Glutamatergic neuron (in vitro differentiated cells): ENCODE results near the gene DHX58. TPM values are rescaled to one million over a fixed set of nuclear protein-coding genes. Genes with fewer than 3 reads are reported as not detected.

Experiments
- DNase-seq: peaks from one replicate; pipeline ENCODE4 v3.0.0; 2022
- H3K27ac Mint-ChIP-seq: one replicate; pipeline ENCODE4 v1.8.0; 2020; ENCODE audit warnings: mild to moderate bottlenecking, mixed read lengths, inconsistent platforms; ENCODE audit not compliant: unreplicated experiment
- H3K27me3 Mint-ChIP-seq: one replicate; pipeline ENCODE4 v1.8.0; 2020; ENCODE audit warnings: mild to moderate bottlenecking, moderate library complexity, mixed read lengths, inconsistent platforms; ENCODE audit not compliant: unreplicated experiment
- H3K36me3 Mint-ChIP-seq: one replicate; pipeline ENCODE4 v1.8.0; 2020; ENCODE audit warnings: mild to moderate bottlenecking, mixed read lengths, inconsistent platforms; ENCODE audit not compliant: unreplicated experiment
- H3K4me1 Mint-ChIP-seq: one replicate; pipeline ENCODE4 v1.8.0; 2020; ENCODE audit warnings: mild to moderate bottlenecking, low read depth, mixed read lengths, inconsistent platforms; ENCODE audit not compliant: unreplicated experiment
- H3K4me3 Mint-ChIP-seq: one replicate; pipeline ENCODE4 v1.8.0; 2020; ENCODE audit warnings: mild to moderate bottlenecking, mixed read lengths, inconsistent platforms; ENCODE audit not compliant: unreplicated experiment
- H3K9me3 Mint-ChIP-seq: one replicate; pipeline ENCODE4 v1.8.0; 2020; ENCODE audit warnings: mild to moderate bottlenecking, moderate library complexity, mixed read lengths, inconsistent platforms; ENCODE audit not compliant: unreplicated experiment
- total RNA-seq: library from RNA; stranded (reverse); fragmentation: NEBNext Ultra II Directional; extraction: Animal tissue kit (Norgen Biotek cat#: 25700); gene quantifications from one replicate; pipeline ENCODE4 v1.2.1, GENCODE V29; 2021; ENCODE audit not compliant: unreplicated experiment
- TF ChIP-seq, protein P1 (sequence below): fragments of 200-600 bp; sonication (generic); IDR thresholded peaks from one replicate; pipeline ENCODE4 v1.5.0; 2021; ENCODE audit not compliant: partially characterized antibody, unreplicated experiment

Gene DHX58
- total RNA-seq, 1 donor from 2014 or later: 0.42 TPM

DNA sequence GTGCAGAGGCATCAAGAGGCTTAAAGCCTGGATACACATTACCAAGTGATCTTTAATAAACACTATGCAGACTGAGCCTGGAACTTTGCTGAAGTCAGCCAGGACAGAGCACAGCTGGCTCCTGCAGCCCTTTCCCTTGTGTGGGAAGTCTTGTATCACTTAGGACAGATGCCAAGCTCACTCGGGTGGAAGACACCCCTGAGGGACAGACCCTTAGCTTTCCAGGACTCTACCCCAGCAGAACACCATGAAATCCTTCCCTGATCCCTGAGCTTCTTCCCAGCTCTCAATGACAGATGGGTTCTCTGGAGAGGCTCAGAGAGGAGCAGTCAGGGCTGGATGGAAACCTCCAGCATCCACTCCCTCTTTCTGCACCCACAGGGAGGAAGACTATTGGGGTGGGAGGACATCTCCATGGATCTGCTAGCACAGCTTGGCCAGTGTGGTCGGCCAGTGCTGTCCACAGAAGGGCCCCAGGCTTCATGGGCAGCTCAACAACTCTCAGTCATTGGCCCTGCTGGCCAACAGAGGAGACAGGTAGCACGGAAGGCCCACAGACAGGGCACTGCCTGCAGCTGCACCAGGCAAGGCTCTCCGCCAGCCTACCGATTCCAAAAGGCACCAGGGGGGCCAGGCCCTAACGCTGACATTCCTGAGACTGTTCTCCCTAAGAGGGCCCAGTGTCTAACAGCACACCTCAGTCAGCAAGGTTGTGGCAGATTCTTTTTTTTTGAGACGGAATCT is 26.4 kb upstream of the DHX58 start:
- no peak for DNase-seq
- peaks cover under 1% of the 10 kb centered on the region for H3K27me3 Mint-ChIP-seq
- peaks cover 24% of the 10 kb centered on the region for H3K4me1 Mint-ChIP-seq
- H3K4me3 Mint-ChIP-seq: no peak overlapping the region
- H3K27ac Mint-ChIP-seq: peak overlapping the region; percentile 64
- H3K9me3 Mint-ChIP-seq: no peaks in the 10 kb centered on the region
- no peaks in the 10 kb centered on the region for H3K36me3 Mint-ChIP-seq
- TF ChIP-seq, protein P1, sequence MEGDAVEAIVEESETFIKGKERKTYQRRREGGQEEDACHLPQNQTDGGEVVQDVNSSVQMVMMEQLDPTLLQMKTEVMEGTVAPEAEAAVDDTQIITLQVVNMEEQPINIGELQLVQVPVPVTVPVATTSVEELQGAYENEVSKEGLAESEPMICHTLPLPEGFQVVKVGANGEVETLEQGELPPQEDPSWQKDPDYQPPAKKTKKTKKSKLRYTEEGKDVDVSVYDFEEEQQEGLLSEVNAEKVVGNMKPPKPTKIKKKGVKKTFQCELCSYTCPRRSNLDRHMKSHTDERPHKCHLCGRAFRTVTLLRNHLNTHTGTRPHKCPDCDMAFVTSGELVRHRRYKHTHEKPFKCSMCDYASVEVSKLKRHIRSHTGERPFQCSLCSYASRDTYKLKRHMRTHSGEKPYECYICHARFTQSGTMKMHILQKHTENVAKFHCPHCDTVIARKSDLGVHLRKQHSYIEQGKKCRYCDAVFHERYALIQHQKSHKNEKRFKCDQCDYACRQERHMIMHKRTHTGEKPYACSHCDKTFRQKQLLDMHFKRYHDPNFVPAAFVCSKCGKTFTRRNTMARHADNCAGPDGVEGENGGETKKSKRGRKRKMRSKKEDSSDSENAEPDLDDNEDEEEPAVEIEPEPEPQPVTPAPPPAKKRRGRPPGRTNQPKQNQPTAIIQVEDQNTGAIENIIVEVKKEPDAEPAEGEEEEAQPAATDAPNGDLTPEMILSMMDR: no peak

DNA sequence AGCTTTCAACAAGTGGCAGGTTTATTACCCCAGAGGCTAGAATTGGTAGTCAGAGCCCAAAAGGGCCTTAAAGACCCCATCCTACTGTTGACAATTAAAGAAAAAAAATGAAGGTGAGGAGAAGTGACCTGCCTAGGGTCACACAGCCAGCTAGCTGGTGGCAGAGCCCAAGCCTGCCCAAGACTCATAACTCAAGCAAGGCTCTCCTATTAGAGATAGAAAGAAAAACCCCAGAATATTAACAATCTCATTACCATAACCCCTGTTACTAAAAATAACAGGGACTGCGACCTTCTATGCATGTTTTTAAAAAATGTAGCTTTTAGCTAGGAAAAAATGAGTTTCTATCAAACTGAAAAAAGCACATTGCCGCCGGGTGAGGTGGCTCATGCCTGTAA is 24.1 kb upstream of the DHX58 start:
- no peak for DNase-seq
- H3K4me3 Mint-ChIP-seq: no peak overlapping the region
- no peak overlapping the region for H3K27ac Mint-ChIP-seq
- no peaks in the 10 kb centered on the region for H3K9me3 Mint-ChIP-seq
- H3K27me3 Mint-ChIP-seq: peaks cover 2% of the 10 kb centered on the region
- H3K4me1 Mint-ChIP-seq: peaks cover 31% of the 10 kb centered on the region
- no peaks in the 10 kb centered on the region for H3K36me3 Mint-ChIP-seq
- TF ChIP-seq, protein P1: no peak

DNA sequence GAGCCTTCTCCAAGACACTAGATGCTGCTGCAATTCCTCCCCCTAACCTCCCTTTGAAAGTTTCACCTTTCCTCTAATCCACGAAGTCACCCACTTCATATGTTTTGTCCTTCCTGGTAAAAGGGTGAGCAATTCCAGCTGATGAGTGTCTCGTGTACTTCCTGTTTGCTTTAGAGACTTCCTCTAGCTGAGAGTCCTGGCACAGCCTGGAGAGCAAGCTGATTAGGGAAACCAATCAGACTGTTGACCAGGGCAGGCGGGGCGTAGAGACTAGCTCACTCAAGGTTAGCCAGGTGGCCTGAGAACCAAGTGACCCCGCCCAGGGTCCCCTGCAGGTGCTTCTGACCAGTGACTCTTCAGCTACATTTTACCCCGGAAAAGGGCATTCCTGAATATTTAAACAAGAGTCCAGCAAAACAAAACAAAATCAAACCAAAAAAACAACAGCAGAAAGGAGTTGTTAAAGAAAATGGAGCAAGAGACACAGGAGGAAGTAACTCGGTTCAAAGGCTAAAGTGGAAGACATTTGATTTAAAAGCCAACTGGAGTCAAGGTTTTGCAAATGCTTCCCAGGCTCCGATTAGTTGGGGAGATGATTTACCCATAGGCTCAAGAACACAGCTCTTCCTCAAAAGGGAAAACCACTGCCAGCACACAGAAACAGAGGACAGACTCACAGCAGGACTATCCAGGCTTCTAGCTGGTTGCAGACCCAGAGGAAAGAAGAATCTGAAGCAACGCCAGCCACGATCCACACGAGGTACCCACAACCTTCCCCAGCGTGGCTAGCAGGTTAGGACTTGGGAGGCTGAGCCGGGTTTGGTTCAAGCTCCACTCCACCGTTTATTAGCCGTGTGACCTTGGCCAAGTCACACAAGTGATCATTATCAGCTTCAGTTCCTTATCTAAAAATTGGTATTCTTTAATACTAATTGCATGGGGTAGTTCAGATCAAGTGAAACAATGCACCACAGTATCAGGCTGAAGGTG is 23.4 kb upstream of the DHX58 start:
- H3K4me1 Mint-ChIP-seq: peaks cover 32% of the 10 kb centered on the region
- H3K27ac Mint-ChIP-seq: no peak overlapping the region
- TF ChIP-seq, protein P1: no peak

DNA sequence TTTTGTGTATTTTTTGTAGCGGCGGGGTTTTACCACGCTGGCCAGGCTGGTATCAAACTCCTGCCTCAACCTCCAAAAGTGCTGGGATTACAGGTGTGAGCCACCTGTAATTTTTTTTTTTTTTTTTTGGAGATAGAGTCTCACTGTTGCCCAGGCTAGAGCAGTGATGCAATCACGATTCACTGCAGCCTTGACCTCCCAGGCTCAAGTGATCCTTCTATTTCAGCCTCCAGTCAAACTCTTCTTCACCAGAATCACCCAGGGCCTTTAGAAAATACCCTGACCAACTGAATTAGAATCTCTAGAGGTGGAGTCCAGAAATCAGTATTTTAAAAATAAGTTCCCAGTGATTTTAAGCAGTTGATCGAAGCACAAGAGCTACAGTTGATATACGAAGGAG is 22.6 kb upstream of the DHX58 start:
- H3K27ac Mint-ChIP-seq: no peak overlapping the region
- H3K4me3 Mint-ChIP-seq: no peak overlapping the region
- H3K4me1 Mint-ChIP-seq: peaks cover 35% of the 10 kb centered on the region

More for the DNA sequence above, 23.4 kb upstream of the DHX58 start:
- H3K9me3 Mint-ChIP-seq: no peaks in the 10 kb centered on the region
- H3K27me3 Mint-ChIP-seq: peaks cover 2% of the 10 kb centered on the region
- H3K4me3 Mint-ChIP-seq: no peak overlapping the region
- no peak for DNase-seq
- peaks cover 4% of the 10 kb centered on the region for H3K36me3 Mint-ChIP-seq

More for the DNA sequence above, 22.6 kb upstream of the DHX58 start:
- Mint-ChIP-seq H3K9me3 (no peaks in the 10 kb centered on the region), H3K27me3 (peaks cover 2% of the 10 kb centered on the region), H3K36me3 (peaks cover 4% of the 10 kb centered on the region)
- no peak for DNase-seq
- TF ChIP-seq, protein P1: no peak
